ENCODE results near the gene ECT2L.

- TF ChIP-seq CTCF (IDR thresholded peaks at IDR 0.05; ENCODE audit: low read depth, low read length, missing input control): no peak
- TF ChIP-seq TAF1 (conservative IDR thresholded peaks at IDR 0.05): no peak
These were observed 9.9 kb upstream of the ECT2L start for GRCh38 chr6:138785980-138786379.
